Epidermal melanocyte (primary cell): ENCODE results near the gene RAC2.
"Not testable (repeated sequence)": the region's sequence is repeated elsewhere in the genome, so short reads cannot be mapped to it uniquely, and the experiment has no call there.

ENCODE experiments used
- DNase-seq: peaks from one replicate; pipeline ENCODE4 v3.0.0; 2011; ENCODE audit warnings: low spot score; ENCODE audit not compliant: insufficient read length

Gene RAC2

DNA sequence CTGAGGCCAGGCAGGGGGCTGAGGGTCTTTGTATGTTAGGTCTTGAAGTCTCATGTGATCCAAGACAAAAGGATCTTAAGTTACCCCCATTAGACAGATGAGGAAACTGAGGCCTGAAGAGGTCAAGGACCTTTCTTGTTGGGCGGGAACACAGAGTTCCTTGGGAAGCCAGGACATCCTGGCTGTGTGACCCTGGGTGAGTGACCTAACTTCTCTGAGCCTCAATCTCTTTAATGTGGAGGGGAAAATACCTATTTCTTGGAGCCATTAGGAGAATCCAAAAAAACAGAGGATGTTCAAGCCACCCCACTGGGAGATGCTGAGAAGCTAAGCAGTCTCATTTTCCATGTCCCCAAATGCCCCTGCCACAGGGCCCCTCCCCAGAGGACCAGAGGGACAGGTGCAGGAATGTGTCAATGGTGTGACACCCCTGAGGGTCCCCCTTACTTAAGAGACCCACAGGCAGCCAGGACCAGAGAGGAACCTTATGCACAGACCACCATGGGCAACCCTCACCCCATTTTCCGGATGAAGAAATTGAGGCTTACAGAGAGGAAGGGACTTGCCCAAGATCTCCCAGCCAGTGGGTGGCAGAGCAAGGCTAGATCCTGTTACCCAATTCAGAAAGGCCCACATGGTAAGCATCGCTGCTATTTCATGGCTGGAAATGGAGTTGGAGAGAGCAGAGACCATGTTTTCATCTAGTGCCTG lies 8.0 kb downstream of the RAC2 start:
- DNase-seq = no peak

DNA sequence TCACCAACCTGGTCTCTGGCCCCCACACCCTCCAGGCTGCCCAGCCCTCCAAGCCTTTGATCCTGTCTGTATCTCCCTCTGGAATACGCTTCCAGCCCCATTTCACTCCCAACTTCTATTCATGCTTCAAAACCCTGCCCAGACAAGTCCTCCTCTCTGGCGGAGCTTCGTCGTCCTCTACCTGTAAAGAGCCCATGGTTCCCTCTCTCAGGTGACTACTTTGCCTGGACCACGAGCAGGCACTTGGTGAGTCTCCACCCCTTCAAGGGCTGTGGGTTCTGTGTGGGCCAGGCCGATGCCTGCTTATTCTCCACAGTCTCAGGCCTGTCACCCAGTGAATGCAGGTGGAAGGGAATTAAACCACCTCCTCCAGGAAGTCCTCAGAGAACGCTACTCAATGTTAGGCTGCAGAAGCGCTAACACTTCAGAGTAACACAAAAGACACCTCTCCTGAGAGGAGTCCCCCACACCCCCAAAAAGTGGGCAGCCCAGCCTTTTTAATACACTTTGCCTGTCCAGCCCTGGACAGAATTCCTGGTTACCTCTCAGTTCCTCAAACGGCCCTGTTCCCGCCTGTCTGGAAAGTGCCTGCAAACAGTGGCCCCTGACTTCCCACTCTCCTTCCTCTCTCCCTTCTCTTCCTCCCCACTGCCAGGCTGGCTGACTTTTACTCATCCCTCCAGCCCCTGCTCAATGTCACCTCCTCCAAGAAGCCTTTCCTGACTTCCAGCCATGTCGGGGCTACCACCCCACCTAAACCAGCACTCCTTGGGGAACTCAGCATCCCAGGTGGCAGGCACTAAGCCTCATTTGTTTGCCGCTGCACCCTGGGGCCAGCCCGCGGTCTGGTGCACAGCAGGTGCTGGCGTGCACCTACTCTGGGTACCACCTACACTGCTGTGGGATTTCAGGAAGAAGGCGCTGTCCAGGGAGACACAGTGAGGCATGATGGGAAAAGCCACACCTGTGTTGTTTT lies 9.0 kb downstream of the RAC2 start:
- DNase-seq = no peak

DNA sequence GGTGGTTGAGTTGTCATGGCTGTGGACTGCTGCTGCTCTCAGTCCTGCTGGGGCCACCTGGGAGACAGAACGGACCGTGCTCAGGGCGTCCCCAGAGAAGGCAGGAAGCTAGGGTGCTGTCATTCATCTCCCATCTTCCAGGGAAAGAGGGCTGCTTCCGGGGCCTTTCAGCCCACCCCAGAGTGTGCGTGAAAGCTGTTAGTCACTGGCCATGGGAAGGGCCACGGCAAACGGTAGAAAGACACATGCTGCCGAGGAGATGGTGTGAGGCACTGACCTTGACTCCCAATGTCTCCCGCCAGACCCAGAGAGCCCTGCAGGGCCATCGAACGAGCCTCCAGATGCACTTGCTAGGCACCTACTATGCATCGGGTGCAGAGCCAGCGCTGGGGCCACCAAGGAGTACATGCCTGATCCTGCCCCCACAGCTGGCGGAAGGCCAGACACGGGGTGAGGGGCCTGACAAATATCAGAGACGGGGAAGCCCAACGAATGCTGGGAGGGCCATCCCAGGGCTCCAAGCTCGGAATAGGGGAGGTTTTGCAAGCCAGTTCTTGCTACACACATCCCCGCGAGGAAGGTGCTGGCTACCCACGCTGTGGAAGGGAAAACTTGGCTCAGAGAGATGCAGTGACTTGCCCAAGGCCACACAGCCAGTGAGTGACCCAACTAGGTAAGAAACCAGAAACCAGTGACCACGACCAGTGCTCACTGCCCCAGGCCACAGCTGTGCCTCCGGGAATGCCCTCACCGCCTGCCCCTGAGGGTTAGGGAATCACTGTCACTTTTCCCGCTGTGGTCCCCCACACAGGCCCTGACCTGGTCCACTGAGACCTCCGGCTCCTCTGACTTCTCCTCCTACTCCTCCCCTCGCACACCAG lies 10.1 kb downstream of the RAC2 start:
- no peak for DNase-seq

DNA sequence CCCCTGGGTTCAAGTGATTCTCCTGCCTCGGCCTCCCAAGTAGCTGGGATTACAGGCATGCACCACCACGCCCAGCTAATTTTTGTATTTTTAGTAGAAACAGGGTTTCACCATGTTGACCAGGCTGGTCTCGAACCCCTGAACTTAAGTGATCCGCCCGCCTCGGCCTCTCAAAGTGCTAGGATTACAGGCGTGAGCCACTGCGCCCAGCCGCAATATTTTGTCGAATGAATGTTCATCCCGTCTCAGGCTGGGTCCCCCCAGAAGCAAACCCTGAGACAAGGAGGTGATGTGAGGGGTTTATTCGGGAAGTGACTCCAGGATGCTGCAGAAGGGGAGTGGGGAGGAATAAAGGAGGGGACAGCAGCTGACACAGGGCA lies 10.7 kb downstream of the RAC2 start:
- not testable (repeated sequence) for DNase-seq

DNA sequence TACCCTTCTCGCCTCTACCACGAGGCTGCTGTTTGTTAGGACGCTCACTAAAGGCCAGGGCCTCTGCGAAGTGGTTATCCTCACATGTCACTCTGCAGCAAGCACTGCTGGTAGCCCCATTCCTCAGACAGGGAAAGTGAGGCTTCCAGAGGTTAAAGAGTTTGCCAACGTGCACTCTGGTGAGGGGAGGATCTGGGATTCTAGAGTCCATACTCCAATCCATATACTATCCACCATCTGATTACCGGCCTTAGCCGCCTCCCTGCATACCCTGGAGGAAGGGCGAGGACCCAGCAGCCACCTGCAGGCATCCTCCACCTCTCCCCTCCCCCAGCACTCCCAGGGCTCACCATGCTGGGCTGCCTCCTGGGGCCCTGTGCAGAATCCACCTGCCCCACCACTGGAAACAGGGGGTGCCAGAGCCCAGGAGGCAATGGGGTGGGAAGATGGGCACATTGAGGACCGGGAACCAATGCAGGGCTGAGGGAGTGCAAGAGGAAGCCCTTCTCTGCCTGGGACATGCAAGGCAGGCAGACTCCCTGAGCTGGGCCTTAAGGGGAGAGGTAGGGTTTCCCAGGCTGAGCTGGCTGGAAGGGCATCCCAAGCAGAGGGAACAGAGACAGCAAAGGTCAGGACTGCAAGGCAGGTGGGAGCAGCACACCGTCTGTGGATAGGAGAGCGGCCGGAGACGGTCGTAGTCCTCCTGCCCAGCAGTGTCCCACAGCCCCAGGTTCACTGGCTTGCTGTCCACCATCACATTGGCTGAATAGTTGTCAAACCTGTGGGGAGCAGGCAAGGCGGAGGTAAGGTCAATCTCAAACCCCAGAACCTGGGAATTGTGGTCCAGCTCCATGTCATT lies 11.7 kb downstream of the RAC2 start:
- no peak for DNase-seq

DNA sequence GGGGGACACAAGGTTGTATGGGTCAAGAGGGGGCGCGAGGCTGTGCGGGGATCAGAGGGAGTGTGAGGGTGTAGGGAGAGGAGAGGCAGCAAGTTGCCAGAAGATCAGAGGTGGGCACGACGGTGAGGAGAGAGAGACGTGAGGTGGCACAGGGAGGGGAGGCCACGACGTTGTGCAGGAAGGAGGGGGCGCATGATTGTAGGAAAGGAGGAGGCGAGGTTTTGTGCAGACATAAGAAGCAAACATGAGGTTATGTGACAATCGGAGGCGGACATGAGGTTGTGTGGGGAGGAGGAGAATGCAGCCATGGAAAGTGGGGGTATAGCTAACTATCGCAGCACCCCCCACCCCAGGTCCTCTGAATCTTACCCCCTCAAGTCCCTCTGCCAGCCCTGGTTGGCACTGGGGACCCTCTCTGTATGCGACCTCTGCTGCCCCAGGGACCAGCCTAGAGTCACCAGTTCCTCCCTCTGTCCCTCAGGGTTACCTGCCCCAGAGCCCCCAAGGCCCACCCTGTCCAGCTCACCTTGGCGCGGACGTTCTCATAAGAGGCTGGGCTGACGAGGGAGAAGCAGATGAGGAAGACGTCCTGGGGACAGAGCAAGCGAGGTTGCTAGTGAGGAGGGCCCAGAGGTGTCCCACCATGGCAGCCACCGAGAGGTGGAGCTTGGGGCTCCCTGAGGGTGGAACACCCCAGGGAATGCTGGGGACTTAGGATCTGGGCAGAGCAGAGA lies 12.5 kb downstream of the RAC2 start:
- no peak for DNase-seq

DNA sequence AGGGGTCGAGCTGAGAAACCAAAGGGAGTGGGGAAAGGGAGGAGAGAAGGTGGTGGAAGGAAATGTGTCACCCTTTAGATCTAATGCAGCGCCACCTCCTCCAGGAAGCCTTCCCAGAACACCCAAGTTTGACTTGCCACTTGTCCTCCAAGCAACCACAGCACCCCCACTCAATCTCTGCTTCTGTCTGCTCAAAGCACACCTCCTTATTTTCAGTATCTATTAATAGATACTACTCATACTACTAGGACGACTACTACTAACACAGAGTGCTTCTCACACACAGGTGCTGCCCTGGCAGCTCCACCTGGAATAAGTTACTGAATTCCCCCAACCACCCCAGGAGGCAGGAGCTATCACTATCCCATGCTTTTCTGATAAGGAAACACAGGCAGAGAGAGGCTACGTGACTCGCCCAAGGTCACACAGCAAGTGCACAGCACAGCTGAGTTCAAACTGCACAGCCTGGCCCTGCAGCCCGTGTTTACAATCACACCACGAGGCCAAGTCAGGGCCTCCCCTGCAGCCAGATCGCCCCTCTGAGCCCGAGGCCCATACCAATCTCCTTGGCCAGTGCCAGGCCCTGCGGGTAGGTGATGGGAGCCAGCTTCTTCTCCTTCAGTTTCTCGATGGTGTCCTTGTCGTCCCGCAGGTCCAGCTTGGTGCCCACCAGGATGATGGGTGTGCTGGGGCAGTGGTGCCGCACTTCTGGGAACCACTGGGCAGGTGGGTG lies 13.2 kb downstream of the RAC2 start:
- DNase-seq = no peak

DNA sequence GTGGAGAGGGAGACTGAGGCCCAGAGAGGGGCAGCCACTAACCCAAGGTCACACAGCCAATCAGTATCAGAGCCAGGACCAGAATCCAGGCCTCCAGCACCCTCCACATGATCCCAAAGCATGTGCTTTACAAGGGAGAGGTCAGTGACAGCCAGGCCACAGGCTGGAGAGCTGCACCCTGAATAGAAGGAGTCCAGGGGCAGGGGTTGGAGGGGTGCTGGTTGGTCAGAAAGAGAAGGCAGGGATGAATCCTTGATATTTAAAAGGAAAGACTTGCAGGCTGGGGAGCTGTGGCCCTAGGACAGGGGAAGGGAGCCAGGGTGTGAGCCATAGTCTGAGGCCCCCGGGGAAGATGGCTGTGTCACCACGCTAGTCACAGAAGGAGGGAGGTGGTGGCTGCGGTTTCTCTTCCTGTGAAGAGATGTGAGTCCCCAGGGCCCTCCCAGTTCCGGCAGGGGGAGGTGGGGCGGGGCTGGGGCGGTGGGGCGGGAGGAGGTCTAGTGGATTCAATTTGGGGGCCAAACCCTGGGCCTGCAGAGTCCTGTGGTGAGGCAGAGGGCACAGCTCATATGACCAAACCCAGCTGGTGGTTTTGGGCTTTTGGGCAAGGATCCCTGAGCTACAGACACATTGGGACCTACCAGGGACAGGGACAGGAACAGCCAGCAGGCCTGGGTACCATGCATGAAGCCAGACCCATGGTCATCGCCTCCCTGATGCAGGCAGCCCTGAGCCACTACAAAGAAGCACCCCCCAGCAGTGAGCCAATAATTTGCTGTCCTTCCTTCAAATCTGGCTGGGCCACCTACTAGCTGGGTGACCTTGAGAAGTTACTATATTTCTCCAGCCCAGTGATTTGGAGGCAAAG lies 14.0 kb downstream of the RAC2 start:
- no peak for DNase-seq

DNA sequence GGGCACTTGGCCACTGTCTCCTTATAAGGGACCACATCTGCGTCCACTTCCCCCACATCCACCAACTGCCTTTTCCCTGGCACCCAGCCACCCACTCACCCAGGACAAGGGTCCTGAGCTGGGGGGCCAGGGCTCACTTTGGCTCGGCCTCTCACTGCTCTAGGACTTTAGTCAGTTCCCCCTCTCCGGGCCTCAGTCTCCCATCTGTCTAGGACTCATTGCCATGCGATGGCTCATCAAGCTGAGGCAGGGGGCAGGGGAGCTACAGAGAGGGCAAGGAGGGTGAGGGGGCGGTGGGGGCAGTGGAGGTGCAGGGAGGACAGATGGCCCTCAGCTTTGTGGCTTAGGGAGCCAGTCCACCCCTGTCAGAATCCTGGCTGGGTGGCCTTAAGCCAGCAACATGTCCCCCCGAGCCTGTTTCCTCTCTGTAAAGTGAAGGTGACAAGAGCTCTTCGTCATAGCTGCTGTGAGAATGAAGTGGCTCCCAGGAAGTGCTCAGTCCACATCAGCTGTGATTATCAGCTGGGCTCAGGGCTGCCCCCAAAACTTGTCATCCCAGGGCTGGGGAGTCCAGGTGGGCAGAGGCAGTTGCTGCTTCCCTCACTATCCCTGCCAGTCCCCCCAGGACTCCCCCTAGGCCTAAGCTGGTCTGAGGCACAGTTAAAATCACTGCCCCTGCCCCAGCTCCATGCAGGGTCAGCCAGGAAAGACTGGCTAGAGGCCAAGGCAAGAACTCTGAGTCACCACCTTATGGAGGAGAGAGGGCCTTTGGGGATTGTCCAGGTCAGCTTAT lies 14.9 kb downstream of the RAC2 start:
- no peak for DNase-seq

DNA sequence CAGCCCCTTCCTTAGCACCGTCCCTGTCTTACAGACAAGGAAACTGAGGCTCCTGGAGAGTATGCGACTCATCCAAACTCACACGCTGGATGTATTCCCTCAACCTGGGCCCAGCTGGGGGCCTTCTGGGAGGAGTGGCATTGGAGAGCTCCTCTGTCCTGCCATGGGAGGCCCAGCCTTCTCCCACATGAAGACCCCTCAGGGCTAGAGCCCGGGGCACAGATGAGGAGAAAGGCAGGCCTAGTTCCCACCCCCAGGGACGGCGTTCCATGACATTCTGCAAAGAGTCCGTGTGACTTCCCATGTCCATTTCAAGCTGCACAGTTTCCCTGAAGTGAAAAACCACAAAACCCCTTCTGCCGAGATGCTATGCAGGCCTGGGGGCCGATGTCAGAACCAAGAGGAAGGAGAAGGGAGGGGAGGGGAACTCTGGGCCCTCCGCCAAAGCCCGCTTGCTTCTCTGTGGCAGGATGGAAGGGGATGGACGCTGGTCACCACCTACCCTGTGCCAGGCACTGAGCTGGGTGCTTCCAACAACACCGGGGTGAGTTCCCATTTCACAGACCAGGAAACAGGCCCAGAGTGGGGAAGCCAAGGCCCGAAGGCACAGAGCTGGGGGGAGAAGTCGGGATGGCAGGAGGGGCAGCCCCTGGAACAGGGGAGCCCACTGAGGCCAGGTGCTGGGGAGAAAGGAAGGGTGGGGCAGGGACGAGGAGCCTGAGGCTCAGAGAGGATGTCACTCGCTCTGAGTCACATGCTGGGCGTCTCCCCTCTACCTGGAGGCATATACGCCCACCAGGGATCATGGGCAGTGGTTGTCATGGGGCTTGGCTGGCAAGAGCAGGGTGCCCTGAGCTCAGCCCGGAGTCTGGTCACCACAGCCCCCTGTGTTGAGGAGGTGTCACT lies 15.7 kb downstream of the RAC2 start:
- no peak for DNase-seq

DNA sequence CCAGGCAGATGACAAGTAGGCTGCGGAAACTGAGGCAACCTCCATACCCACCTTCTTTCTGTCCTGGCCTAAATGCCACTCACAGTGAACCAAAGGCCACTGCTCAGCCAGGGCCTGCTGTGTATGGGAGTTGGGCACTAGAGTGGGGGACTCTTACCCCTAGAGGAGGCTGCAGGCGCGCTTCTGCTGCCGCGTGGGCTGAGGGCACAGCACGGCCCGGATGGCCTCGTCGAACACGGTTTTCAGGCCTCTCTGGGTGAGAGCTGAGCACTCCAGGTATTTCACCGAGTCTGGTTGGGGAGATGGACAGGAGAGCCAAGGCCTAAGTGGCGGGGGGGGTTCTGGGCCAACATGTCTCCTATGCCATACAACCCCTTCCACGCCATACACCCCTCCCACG lies 17.6 kb downstream of the RAC2 start:
- no peak for DNase-seq

DNA sequence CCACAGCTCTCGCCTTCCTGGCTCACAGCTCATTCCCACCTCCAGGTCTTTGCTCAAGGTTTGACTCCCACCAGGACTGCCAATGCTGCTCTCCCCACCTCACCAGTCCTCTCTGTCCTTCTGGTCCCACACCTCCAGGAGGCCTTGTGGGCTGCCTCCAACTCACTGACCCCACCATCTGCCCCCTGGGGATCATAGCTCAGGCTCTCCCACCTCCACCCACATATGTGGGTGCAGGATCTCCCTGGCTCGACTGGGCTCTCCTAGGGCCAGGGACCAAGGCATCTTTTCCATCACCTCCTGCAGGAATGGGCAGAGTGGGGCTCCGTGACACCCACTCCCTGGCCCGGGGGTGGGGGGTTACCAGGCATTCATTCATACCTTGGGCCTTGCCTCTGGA lies 18.0 kb downstream of the RAC2 start:
- no peak for DNase-seq

DNA sequence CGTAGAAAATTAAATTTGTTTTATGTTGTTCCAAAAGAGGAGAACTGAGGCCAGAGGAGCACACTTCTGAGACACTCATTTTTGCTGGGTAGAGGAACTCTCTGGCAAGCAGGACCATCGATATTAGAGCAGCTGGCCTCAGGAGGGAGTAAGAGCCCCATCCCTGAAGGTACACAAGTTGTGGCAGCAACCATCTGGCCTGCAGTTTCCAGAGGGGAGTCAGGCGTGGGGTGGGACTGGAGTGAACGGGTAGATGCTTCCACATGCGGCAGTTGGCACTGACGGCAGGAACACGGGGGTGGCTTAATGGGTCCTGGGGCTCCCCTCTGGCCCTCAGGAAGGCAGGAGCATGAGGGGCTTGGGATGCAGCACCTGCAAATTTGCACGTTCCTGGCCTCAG lies 18.6 kb downstream of the RAC2 start:
- no peak for DNase-seq

DNA sequence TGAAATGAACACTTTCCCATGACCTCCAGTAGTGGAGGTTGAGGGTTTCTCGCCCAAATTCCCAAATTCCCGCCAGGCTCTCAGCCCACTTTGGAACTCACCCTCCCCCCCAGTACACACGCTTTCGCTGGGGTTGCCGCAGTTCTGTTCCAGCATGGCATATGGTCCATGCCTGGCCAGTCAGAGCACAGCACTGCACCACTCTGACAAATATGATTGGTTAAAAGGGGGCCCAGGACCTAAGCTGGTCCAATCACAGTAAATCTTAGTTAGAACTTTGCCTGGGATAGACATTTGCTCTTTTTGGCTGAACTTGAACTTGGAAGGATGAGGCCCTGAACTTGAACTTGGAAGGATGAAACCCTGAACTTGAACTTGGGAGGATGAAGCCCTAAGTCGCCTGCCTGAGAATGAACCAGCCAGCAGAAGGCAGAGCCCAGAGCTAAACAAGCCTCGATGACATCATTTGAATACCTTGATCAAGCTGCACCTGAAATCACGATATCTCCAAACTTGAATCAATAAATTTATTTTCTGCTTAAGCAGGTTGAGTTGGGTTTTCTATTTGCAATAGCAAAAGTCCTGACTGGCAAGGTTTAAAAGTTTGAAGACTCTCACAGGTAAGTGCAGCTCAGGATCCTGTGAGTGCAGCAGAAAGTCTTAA lies 19.2 kb downstream of the RAC2 start:
- no peak for DNase-seq

DNA sequence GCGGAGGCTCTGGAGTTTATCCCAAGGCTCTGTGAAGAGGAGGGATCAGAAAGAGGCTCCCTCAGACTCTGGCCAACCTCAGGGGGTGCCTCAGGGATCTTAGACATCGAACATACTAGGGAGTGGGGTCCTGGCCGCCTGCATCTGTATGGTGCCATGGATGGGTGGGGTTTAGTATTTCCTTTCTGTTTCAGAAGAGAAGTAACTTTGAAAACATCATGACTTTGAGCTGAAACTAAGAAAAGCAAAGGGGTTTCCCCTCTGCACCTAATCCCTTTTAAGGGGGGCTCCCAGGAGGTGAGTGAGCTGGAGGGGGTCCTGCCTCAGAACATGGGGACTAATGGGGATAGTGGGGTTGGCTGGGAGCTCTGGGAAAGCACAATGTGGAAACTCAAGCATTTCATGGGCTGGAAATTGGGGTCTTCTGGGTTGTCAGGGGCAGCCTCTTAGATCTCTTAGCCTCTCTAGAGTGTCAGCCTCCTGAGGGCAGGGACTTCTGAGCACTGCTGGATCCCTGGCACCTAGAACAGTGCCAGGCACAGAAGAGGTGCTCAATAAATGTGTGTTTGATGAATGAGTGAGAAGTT lies 20.0 kb downstream of the RAC2 start:
- no peak for DNase-seq
